Natural killer cell (primary cell): ENCODE data around the gene CSTF1. TPM values are rescaled to one million over a fixed set of nuclear protein-coding genes. Genes with fewer than 3 reads are reported as not detected.

Experiments
- ATAC-seq, 3 donors: fragments of 150-1000 bp in 2 of 3; fragments of 200-7000 bp in 1 of 3; cut with Tn5 transposase; 1 replicate in 1 of 3; 2 replicates in 2 of 3; pipeline ENCODE4 v1.10.0; 2021; ENCODE audit warnings: mild to moderate bottlenecking in 2 of 3, moderate library complexity in 2 of 3
- DNase-seq, 2 donors: peaks; one replicate each; pipeline versions ENCODE4 v3.0.0 to v3.0.0-alpha.2; 2013 to 2021; ENCODE audit warnings: mixed read lengths in 1 of 2
- H3K27ac ChIP-seq: one replicate; pipeline ENCODE4 v1.5.1; 2013; ENCODE audit warnings: mild to moderate bottlenecking, low read length
- H3K27me3 ChIP-seq: one replicate; pipeline ENCODE4 v1.6.1; 2013; ENCODE audit warnings: low read length; ENCODE audit not compliant: control insufficient read depth, insufficient read depth
- H3K36me3 ChIP-seq: one replicate; pipeline ENCODE4 v1.6.1; 2013; ENCODE audit warnings: low read length; ENCODE audit not compliant: control insufficient read depth, insufficient read depth
- H3K4me1 ChIP-seq: one replicate; pipeline ENCODE4 v1.6.1; 2013; ENCODE audit warnings: low read length; ENCODE audit not compliant: control insufficient read depth, insufficient read depth
- H3K4me3 ChIP-seq: one replicate; pipeline ENCODE4 v1.5.1; 2013; ENCODE audit warnings: low read length
- H3K9me3 ChIP-seq: one replicate; pipeline ENCODE4 v1.6.1; 2013; ENCODE audit warnings: low read length; ENCODE audit not compliant: control insufficient read depth, insufficient read depth
- H3K27ac Mint-ChIP-seq, 2 donors: one replicate each; pipeline ENCODE4 v1.8.0; 2022; ENCODE audit warnings: mild to moderate bottlenecking in 2 of 2, mixed read lengths in 2 of 2, moderate library complexity in 1 of 2
- H3K27me3 Mint-ChIP-seq, 2 donors: one replicate each; pipeline ENCODE4 v1.8.0; 2022; ENCODE audit warnings: low read depth in 2 of 2, mixed read lengths in 2 of 2
- H3K36me3 Mint-ChIP-seq: one replicate; pipeline ENCODE4 v1.8.0; 2022; ENCODE audit warnings: mixed read lengths
- H3K4me1 Mint-ChIP-seq, 2 donors: one replicate each; pipeline ENCODE4 v1.8.0; 2022; ENCODE audit warnings: mixed read lengths in 2 of 2
- H3K4me3 Mint-ChIP-seq: one replicate; pipeline ENCODE4 v1.8.0; 2022; ENCODE audit warnings: mild to moderate bottlenecking, moderate library complexity, mixed read lengths
- H3K9me3 Mint-ChIP-seq, 2 donors: one replicate each; pipeline ENCODE4 v1.8.0; 2022; ENCODE audit warnings: mixed read lengths in 2 of 2
- CTCF ChIP-seq: fragments of 200-600 bp; IDR thresholded peaks from one replicate; pipeline ENCODE4 v1.8.0; 2022; ENCODE audit warnings: antibody characterized with exemption
- WGBS: methylation state at CpG from one replicate; pipeline ENCODE4 v1.1.7; 2013; ENCODE audit warnings: missing lambda C conversion rate; ENCODE audit not compliant: insufficient coverage; 5-methylcytosine and 5-hydroxymethylcytosine counted together
- intact Hi-C: fragments of 100-400 bp; cut with micrococcal nuclease; formaldehyde crosslinking; loops from one replicate; pipeline ENCODE4 v1.14.2; 2022
- total RNA-seq, 4 donors: library from RNA; stranded (reverse); fragments of 120-200 nt in 1 of 4; gene quantifications; one replicate each; pipeline versions ENCODE4 v1.2.3 to v1.2.4, GENCODE V29; 2013 to 2022

Gene CSTF1
- total RNA-seq, 3 donors from 2014 or later (not counting 1 experiment from before 2014, with no cell fraction given): 15.8 to 24.3 (median 18.5) TPM

GRCh38 chr20:56418385-56418861 is 26.0 kb downstream of the CSTF1 start:
- no peak for TF ChIP-seq CTCF
- Histone ChIP-seq H3K27ac (peak overlapping the region; percentile 59), H3K27me3 (no peaks in the 10 kb centered on the region), H3K4me3 (no peak overlapping the region), H3K36me3 (no peaks in the 10 kb centered on the region), H3K4me1 (peaks cover 61% of the 10 kb centered on the region), H3K9me3 (no peaks in the 10 kb centered on the region)
- ATAC-seq (peak; percentile 22 to 51 (median 50)), DNase-seq (peak in 1 of 2 donors; percentile 64)
- Mint-ChIP-seq H3K36me3 (no peaks in the 10 kb centered on the region), H3K4me3 (peak overlapping the region; percentile 55), H3K4me1 (peaks cover 66 to 71% of the 10 kb centered on the region in 2 donors), H3K27ac (peak overlapping the region; percentile 76 to 79), H3K27me3 (no peaks in the 10 kb centered on the region), H3K9me3 (no peaks in the 10 kb centered on the region)
- intact Hi-C loops: no loop called here
- WGBS: 23% methylated on average over 10 of the region's 11 CpGs

- H3K4me1 Mint-ChIP-seq: peaks cover 52 to 57% of the 10 kb centered on the region in 2 donors
- TF ChIP-seq CTCF: no peak
- no peak overlapping the region for H3K27ac ChIP-seq
These were observed 27.6 kb downstream of the CSTF1 start for GRCh38 chr20:56420028-56420427.

GRCh38 chr20:56420940-56421688 is 28.7 kb downstream of the CSTF1 start:
- no peaks in the 10 kb centered on the region for H3K9me3 ChIP-seq
- Mint-ChIP-seq H3K36me3 (no peaks in the 10 kb centered on the region), H3K4me1 (peaks cover 46 to 54% of the 10 kb centered on the region in 2 donors), H3K9me3 (no peaks in the 10 kb centered on the region), H3K4me3 (no peak overlapping the region), H3K27ac (peak overlapping the region; percentile 36 to 56), H3K27me3 (no peaks in the 10 kb centered on the region)
- H3K27me3 ChIP-seq: no peaks in the 10 kb centered on the region
- no peak overlapping the region for H3K4me3 ChIP-seq
- H3K36me3 ChIP-seq: no peaks in the 10 kb centered on the region
- no peak overlapping the region for H3K27ac ChIP-seq
- intact Hi-C loops: no loop called here
- H3K4me1 ChIP-seq: peaks cover 43% of the 10 kb centered on the region
- DNase-seq: no peak
- WGBS: 73% methylated on average over 9 of the region's 11 CpGs
- no peak for TF ChIP-seq CTCF
- ATAC-seq: no peak

More at GRCh38 chr20:56420028-56420427, 27.6 kb downstream of the CSTF1 start:
- Histone ChIP-seq H3K36me3 (no peaks in the 10 kb centered on the region), H3K4me3 (no peak overlapping the region), H3K27me3 (no peaks in the 10 kb centered on the region), H3K4me1 (peaks cover 52% of the 10 kb centered on the region), H3K9me3 (no peaks in the 10 kb centered on the region)
- DNase-seq (no peak), ATAC-seq (no peak)
- H3K36me3 Mint-ChIP-seq: no peaks in the 10 kb centered on the region
- intact Hi-C loops: no loop called here
- H3K4me3 Mint-ChIP-seq: no peak overlapping the region
- H3K9me3 Mint-ChIP-seq: no peaks in the 10 kb centered on the region
- H3K27me3 Mint-ChIP-seq: no peaks in the 10 kb centered on the region
- whole genome bisulfite sequencing: 57% methylated on average over 1 of the region's 2 CpGs
- H3K27ac Mint-ChIP-seq: no peak overlapping the region
